Measurements from ENCODE around the gene CIDEC.

CIDEC gene

GRCh38 chr3:9879830-9880549 lies at the start of gene CIDEC:
Gene CIDEC, minus strand, starts transcription at chr3:9880253. Its CDS starts 1,767 bp downstream, at chr3:9878486.
- no peak for DNase-seq (ENCODE audit: low spot score)

- DNase-seq (ENCODE audit: low spot score) = no peak
Observed at GRCh38 chr3:9928158-9928557, 48.1 kb upstream of the CIDEC start.

- DNase-seq (ENCODE audit: low spot score) = no peak
Observed at GRCh38 chr3:9918261-9919038, 38.4 kb upstream of the CIDEC start.

- no peak for DNase-seq (ENCODE audit: low spot score)
Observed at GRCh38 chr3:9917820-9918219, 37.8 kb upstream of the CIDEC start.

- DNase-seq (ENCODE audit: low spot score) = peak; percentile 55
Observed at GRCh38 chr3:9916734-9917680, 37.0 kb upstream of the CIDEC start, which contains the start of gene IL17RC. Gene IL17RC, plus strand, starts transcription at chr3:9917098. Its CDS starts 218 bp downstream, at chr3:9917316.

- DNase-seq (ENCODE audit: low spot score) = no peak
Observed at GRCh38 chr3:9916346-9916733, 36.3 kb upstream of the CIDEC start.

GRCh38 chr3:9915254-9916141 lies 35.4 kb upstream of the CIDEC start:
- DNase-seq (ENCODE audit: low spot score) = peak; percentile 44

- DNase-seq (ENCODE audit: low spot score) = no peak
Observed at GRCh38 chr3:9914559-9915253, 34.7 kb upstream of the CIDEC start.

- no peak for DNase-seq (ENCODE audit: low spot score)
Observed at GRCh38 chr3:9914011-9914410, 34.0 kb upstream of the CIDEC start.

GRCh38 chr3:9913601-9914000 lies 33.5 kb upstream of the CIDEC start:
- DNase-seq (ENCODE audit: low spot score) = no peak

- peak; percentile 58 for DNase-seq (ENCODE audit: low spot score)
Observed at GRCh38 chr3:9912294-9912935, 32.4 kb upstream of the CIDEC start.

- no peak for DNase-seq (ENCODE audit: low spot score)
Observed at GRCh38 chr3:9911863-9912262, 31.8 kb upstream of the CIDEC start.

- no peak for DNase-seq (ENCODE audit: low spot score)
Observed at GRCh38 chr3:9909221-9910013, 29.4 kb upstream of the CIDEC start.

- no peak for DNase-seq (ENCODE audit: low spot score)
Observed at GRCh38 chr3:9908286-9908685, 28.2 kb upstream of the CIDEC start.

- DNase-seq (ENCODE audit: low spot score) = no peak
Observed at GRCh38 chr3:9906480-9906879, 26.4 kb upstream of the CIDEC start.

GRCh38 chr3:9903904-9904303 lies 23.9 kb upstream of the CIDEC start:
- no peak for DNase-seq (ENCODE audit: low spot score)

GRCh38 chr3:9903238-9903624 lies 23.2 kb upstream of the CIDEC start:
- no peak for DNase-seq (ENCODE audit: low spot score)

- DNase-seq (ENCODE audit: low spot score) = no peak
Observed at GRCh38 chr3:9902372-9903237, 22.6 kb upstream of the CIDEC start, which contains the start of gene IL17RE. Gene IL17RE, plus strand, starts transcription at chr3:9902848. Its CDS starts 85 bp downstream, at chr3:9902933.
